Fibroblast of the aortic adventitia (primary cell): ENCODE measurements around the gene PPDPF. TPM values are rescaled to one million over a fixed set of nuclear protein-coding genes. Genes with fewer than 3 reads are reported as not detected.
"Not testable (repeated sequence)": the region's sequence is repeated elsewhere in the genome, so short reads cannot be mapped to it uniquely, and the experiment has no call there.

Source experiments
- DNase-seq: peaks from one replicate; pipeline ENCODE4 v3.0.0-alpha.2; 2010; ENCODE audit warnings: low read depth
- H3K4me3 ChIP-seq: 2 replicates; pipeline ENCODE4 v1.5.1; 2011; ENCODE audit warnings: low read depth, mild to moderate bottlenecking, control low read depth, low read length, moderate library complexity
- total RNA-seq: library from RNA; depleted of rRNA; stranded (reverse); fragments of >200 nt; gene quantifications from 2 replicates; pipeline ENCODE4 v1.2.3, GENCODE V29; 2012; ENCODE audit warnings: low replicate concordance
- TF ChIP-seq, protein P1 (sequence below): IDR thresholded peaks from 2 replicates; pipeline ENCODE4 v1.5.1; 2011; ENCODE audit warnings: mild to moderate bottlenecking, low read length, control low read depth, inconsistent platforms; ENCODE audit not compliant: insufficient read depth

The PPDPF gene
- total RNA-seq, 1 donor = 97.0 TPM

DNA sequence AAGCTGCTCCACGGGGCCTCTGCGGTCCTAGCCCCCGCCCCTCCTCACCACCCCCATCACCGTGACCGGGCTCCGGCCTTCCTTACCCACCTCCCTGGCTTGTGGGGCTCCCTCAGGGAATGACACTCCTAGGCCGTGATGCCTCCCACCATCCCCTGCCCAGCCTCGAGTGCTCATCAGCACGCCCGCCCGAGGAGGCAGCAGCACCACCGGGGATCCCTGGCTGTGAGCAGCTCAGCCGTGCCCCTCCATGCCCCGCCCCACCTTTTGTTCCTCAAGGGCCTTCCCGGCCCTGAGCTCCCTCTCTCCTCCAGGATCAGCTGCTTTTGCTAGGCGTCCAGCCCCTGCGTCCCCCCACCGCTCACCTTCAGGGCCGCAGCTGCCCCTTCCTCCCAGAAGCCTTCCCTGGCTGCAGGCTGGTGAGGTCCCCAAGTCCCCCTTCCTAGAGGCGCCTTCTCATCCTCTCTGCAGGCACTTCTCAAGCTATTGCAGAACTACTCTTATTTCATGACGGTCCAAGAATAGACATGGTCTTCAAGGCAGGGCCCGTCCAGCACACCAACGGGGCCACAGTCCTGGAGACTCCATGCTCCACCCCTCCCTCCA is 36.4 kb downstream of the PPDPF start:
- no peak for DNase-seq
- H3K4me3 ChIP-seq = no peak overlapping the region
- TF ChIP-seq, protein P1, sequence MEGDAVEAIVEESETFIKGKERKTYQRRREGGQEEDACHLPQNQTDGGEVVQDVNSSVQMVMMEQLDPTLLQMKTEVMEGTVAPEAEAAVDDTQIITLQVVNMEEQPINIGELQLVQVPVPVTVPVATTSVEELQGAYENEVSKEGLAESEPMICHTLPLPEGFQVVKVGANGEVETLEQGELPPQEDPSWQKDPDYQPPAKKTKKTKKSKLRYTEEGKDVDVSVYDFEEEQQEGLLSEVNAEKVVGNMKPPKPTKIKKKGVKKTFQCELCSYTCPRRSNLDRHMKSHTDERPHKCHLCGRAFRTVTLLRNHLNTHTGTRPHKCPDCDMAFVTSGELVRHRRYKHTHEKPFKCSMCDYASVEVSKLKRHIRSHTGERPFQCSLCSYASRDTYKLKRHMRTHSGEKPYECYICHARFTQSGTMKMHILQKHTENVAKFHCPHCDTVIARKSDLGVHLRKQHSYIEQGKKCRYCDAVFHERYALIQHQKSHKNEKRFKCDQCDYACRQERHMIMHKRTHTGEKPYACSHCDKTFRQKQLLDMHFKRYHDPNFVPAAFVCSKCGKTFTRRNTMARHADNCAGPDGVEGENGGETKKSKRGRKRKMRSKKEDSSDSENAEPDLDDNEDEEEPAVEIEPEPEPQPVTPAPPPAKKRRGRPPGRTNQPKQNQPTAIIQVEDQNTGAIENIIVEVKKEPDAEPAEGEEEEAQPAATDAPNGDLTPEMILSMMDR = no peak

DNA sequence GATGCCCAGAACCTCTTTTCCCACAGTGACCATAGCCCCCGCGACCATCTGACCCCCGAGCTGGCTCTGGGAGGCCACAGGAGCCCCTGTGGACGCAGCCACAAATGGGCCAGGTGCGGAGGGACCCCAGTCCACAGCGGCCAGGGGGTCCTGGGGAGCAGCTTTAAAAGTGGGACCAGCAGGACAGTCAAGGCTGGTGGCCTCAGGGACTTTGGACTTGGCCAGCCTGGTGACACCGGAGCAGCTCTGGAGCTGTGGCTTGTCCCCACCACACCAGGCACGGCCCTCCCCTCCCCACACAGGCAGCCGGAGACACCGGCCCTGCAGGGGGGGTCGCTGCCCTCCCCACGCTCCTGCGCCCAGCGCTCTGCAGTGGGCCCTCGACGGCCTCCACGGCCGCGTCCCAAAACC is 36.9 kb downstream of the PPDPF start:
- DNase-seq = no peak
- TF ChIP-seq, protein P1 = no peak
- no peak overlapping the region for H3K4me3 ChIP-seq

DNA sequence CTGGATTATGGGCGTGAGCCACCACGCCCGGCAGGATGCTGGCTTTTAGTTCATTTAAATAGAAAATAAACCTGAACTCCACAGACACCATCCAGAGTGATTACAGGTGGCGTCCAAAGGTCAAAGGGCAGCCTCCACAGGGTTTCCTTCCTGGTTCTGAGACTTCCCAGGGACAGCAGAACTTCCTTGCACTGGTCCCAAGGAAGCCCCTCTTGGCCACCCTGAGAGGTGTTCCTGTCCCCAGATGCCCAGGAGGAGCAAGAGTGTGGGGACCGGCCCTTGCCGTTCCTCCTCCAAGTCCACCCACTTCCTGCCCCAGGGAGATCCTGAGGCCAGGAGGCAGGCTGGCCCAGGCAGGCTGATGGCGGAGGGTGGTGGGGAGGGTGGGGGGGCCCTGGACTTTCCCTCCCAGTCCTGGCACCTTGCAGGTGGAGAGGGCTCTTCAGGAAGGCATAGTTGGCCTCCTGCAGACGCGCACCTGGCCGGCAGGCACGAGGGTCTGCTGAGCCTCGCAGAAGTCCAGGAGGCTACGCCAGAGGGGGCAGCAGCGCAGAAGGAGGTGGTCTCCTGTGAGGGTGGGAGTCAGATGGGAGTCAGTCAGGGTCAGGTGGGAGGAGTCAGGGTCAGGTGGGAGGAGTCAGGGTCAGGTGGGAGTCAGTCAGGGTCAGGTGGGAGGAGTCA is 38.4 kb downstream of the PPDPF start:
- no peak overlapping the region for H3K4me3 ChIP-seq
- TF ChIP-seq, protein P1 = no peak
- no peak for DNase-seq

GRCh38 chr20:63559485-63560332 is 39.1 kb downstream of the PPDPF start:
- not testable (repeated sequence) for DNase-seq, H3K4me3 ChIP-seq

DNA sequence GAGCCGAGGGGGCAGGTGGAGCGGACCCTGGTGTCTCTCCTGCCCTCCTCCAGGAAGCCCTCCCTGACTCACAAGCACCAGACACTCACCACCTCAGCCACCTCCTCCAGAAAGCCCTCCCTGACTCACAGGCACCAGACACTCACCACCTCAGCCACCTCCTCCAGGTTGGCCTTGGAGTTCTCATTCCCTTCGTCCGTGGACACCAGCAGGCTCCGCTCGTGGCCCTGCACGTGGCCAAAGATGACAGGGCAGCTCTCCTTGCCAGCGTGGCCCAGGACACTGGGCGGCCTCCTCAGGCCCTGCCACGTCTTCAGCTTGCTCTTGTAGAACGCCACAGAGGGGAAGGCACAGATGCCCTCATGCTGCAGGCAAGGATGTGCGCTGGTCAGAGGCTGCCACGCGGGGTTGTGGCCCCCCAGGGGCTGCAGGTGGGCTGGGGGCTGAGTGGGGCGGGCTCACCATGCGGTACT is 39.8 kb downstream of the PPDPF start:
- DNase-seq = no peak
- no peak overlapping the region for H3K4me3 ChIP-seq
- TF ChIP-seq, protein P1 = no peak

DNA sequence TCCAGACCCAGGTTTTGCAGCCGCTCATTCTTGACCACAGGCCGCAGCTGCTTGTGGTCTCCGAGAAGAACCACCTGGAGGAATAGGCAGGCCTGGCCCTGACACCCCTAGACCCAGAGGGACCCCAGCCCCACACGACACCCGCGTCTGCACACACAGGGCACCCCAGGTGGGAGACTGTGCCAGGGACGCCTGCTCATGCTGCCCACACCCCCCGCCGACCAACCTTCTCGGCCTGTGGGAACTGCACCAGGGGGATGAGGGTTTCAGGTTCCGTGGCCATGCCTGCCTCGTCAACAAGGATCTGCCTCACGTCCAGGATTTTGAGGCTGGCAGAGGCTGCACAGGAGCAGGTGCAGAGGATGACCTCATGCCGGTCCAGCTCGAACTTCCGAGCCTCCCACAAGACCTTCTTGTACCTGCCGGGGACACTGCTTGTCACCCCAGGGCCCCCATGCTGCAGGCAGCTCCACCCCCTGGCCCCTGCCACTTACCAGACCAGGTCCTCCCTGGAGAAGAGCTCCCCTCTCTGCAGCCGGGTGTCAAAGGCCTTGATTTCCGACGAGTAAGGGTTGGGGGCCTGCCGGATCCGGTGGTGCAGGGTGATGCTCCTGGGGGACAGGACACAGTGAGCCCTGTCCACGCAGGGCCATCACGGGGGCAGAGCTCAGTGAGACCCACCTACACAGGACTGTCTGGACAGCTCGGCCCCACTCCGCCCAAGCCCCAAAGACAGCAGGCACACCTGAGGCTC is 40.5 kb downstream of the PPDPF start:
- no peak overlapping the region for H3K4me3 ChIP-seq
- TF ChIP-seq, protein P1 = no peak
- no peak for DNase-seq
